ENCODE data around the gene PTP4A2.
"Not testable (repeated sequence)": the region's sequence is repeated elsewhere in the genome, so short reads cannot be mapped to it uniquely, and the experiment has no call there.

DNA sequence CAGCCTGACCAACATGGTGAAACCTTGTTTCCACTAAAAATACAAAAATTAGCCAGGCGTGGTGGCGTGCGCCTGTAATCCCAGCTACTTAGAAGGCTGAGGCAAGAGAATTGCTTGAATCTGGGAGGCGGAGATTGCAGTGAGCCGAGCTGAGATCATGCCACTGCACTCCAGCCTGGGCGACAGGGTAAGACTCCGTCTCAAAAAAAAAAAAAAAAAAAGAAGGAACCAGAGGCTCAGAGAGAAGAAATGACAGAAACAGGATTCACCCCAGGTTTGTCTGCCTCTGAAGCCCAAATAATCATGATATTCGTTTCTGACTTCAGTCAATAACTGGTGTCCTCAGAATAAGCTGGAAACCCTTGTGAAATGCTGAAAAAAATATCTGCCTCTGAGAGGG lies 3.9 kb upstream of the PTP4A2 start:
- TF ChIP-seq, protein P1, sequence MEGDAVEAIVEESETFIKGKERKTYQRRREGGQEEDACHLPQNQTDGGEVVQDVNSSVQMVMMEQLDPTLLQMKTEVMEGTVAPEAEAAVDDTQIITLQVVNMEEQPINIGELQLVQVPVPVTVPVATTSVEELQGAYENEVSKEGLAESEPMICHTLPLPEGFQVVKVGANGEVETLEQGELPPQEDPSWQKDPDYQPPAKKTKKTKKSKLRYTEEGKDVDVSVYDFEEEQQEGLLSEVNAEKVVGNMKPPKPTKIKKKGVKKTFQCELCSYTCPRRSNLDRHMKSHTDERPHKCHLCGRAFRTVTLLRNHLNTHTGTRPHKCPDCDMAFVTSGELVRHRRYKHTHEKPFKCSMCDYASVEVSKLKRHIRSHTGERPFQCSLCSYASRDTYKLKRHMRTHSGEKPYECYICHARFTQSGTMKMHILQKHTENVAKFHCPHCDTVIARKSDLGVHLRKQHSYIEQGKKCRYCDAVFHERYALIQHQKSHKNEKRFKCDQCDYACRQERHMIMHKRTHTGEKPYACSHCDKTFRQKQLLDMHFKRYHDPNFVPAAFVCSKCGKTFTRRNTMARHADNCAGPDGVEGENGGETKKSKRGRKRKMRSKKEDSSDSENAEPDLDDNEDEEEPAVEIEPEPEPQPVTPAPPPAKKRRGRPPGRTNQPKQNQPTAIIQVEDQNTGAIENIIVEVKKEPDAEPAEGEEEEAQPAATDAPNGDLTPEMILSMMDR (IDR thresholded peaks at IDR 0.05): not testable (repeated sequence)
- TF ChIP-seq POLR2A (IDR thresholded peaks at IDR 0.05): not testable (repeated sequence)
